Tibial nerve (tissue), 4 donors: ENCODE data around the gene ING4. TPM values are rescaled to one million over a fixed set of nuclear protein-coding genes. Genes with fewer than 3 reads are reported as not detected.

Source experiments
- DNase-seq, 2 donors: peaks; one replicate each; pipeline ENCODE4 v3.0.0-alpha.2; 2019; ENCODE audit warnings: low spot score in 2 of 2
- H3K27ac ChIP-seq, 4 donors: fragments of 200-600 bp; sonication (generic) in 3 of 4; one replicate each; pipeline ENCODE4 v1.5.1; 2017 to 2019; ENCODE audit warnings: mild to moderate bottlenecking in 1 of 4
- H3K27me3 ChIP-seq, 2 donors: fragments of 200-600 bp; sonication (generic) in 1 of 2; one replicate each; pipeline versions ENCODE4 v1.5.1 to v1.6.0; 2017 to 2019
- H3K36me3 ChIP-seq, 3 donors: fragments of 200-600 bp; sonication (generic); one replicate each; pipeline ENCODE4 v1.5.1; 2018 to 2019
- H3K4me1 ChIP-seq, 4 donors: fragments of 200-600 bp; sonication (generic) in 3 of 4; one replicate each; pipeline ENCODE4 v1.5.1; 2017 to 2019
- H3K4me3 ChIP-seq, 4 donors: fragments of 200-600 bp; sonication (generic) in 3 of 4; one replicate each; pipeline ENCODE4 v1.5.1; 2017 to 2019; ENCODE audit warnings: mild to moderate bottlenecking in 1 of 4, moderate library complexity in 1 of 4
- H3K9me3 ChIP-seq, 4 donors: fragments of 200-600 bp; sonication (generic) in 3 of 4; one replicate each; pipeline ENCODE4 v1.5.1; 2017 to 2019
- CTCF ChIP-seq, 5 experiments: fragments of 200-600 bp in 3 of 5; fragments of 450-650 bp in 2 of 5; sonication (generic) in 3 of 5; IDR thresholded peaks; one replicate each; pipeline ENCODE4 v1.5.1; 2016 to 2019; ENCODE audit warnings: antibody characterized with exemption in 5 of 5, mild to moderate bottlenecking in 3 of 5, moderate library complexity in 2 of 5
- EP300 ChIP-seq, 2 donors: sonication (generic); formaldehyde crosslinking; IDR thresholded peaks; one replicate each; pipeline ENCODE4 v1.6.1; 2017; ENCODE audit warnings: antibody characterized with exemption in 2 of 2, mild to moderate bottlenecking in 1 of 2
- POLR2A ChIP-seq, 2 donors: fragments of 450-650 bp; IDR thresholded peaks; one replicate each; pipeline ENCODE4 v1.6.1; 2017; ENCODE audit warnings: antibody characterized with exemption in 2 of 2, mild to moderate bottlenecking in 2 of 2, moderate library complexity in 2 of 2
- WGBS, 2 donors: methylation state at CpG; one replicate each; pipeline ENCODE4 v1.1.5; 2018; 5-methylcytosine and 5-hydroxymethylcytosine counted together
- total RNA-seq, 4 donors: library from RNA; depleted of rRNA; stranded (reverse); fragments of >200 nt; gene quantifications; one replicate each; pipeline ENCODE4 v1.1.0, GENCODE V29; 2016

The ING4 gene
- total RNA-seq, 4 donors from 2014 or later: 32.6 to 52.5 (median 45.3) TPM

GRCh38 chr12:6650832-6651231 is 12.1 kb downstream of the ING4 start:
- TF ChIP-seq CTCF (IDR thresholded peaks at IDR 0.05): no peak
- no peak for TF ChIP-seq POLR2A (IDR thresholded peaks at IDR 0.05)
- TF ChIP-seq EP300 (IDR thresholded peaks at IDR 0.05): no peak
- 86 to 88% methylated on average over 8 of the region's 8 CpGs for WGBS, 2 donors
- DNase-seq: no peak
- Histone ChIP-seq H3K4me1 (peaks cover 0 to 12% (median 4%) of the 10 kb centered on the region in 4 donors), H3K9me3 (no peaks in the 10 kb centered on the region), H3K27ac (no peak overlapping the region), H3K36me3 (peaks cover 0 to 83% (median 13%) of the 10 kb centered on the region in 3 donors), H3K27me3 (no peaks in the 10 kb centered on the region), H3K4me3 (no peak overlapping the region)

GRCh38 chr12:6647083-6647604 is 15.8 kb downstream of the ING4 start, which contains the start of gene ACRBP:
ACRBP (minus strand) TSS chr12:6647432; CDS start chr12:6647366, 66 bp downstream.
- peak within 1 kb of the TSS in 3 of 4 donors; percentile 26 to 67 (median 65) for H3K27ac ChIP-seq
- H3K9me3 ChIP-seq: no peaks in the 10 kb centered on the region
- H3K4me3 ChIP-seq: peak within 1 kb of the TSS; percentile 5 to 53 (median 33)
- peaks cover 0 to 46% (median 4%) of the 10 kb centered on the region in 3 donors for H3K36me3 ChIP-seq
- peak; percentile 56 to 58 for DNase-seq
- 5 to 7% methylated on average over 29 to 38 of the region's 38 CpGs for WGBS, 2 donors
- peaks cover 0 to 19% (median 4%) of the 10 kb centered on the region in 4 donors for H3K4me1 ChIP-seq
- H3K27me3 ChIP-seq: no peaks in the 10 kb centered on the region
- TF ChIP-seq POLR2A (IDR thresholded peaks at IDR 0.05): peak in 1 of 2 donors; percentile 48
- TF ChIP-seq CTCF (IDR thresholded peaks at IDR 0.05): no peak
- peak in 1 of 2 donors; percentile 32 for TF ChIP-seq EP300 (IDR thresholded peaks at IDR 0.05)

- peak overlapping the region; percentile 5 to 53 (median 33) for H3K4me3 ChIP-seq
- TF ChIP-seq EP300 (IDR thresholded peaks at IDR 0.05) (no peak), CTCF (IDR thresholded peaks at IDR 0.05) (no peak), POLR2A (IDR thresholded peaks at IDR 0.05) (no peak)
- peaks cover 0 to 19% (median 4%) of the 10 kb centered on the region in 4 donors for H3K4me1 ChIP-seq
- no peak for DNase-seq
- H3K9me3 ChIP-seq: no peaks in the 10 kb centered on the region
- H3K27me3 ChIP-seq: no peaks in the 10 kb centered on the region
- peaks cover 0 to 39% (median 0%) of the 10 kb centered on the region in 3 donors for H3K36me3 ChIP-seq
- WGBS, 2 donors: 57 to 75% methylated on average over 27 to 28 of the region's 28 CpGs
- peak overlapping the region in 3 of 4 donors; percentile 26 to 67 (median 65) for H3K27ac ChIP-seq
These were observed 16.4 kb downstream of the ING4 start for GRCh38 chr12:6646276-6647082.

DNA sequence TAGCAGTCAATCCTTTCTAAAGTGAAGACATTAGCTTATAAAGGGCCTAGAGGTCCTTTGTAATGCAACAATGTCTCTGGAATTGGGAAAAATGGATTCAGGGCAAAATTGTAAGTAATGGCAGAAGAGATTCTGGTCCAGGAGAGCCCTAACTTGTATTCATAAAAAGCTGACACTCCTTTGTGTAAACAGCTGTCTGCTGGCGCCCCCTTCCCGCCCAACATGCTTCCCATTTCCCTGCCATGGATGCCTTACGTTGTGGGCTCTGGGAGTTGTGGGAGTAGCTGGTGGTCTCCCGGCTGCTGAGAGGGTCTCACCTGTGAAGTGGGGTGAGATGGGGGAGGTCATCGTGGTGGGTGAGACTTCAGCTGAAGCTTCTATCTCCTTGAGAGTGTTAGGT is 18.0 kb downstream of the ING4 start:
- H3K9me3 ChIP-seq: no peaks in the 10 kb centered on the region
- 17 to 19% methylated on average over 5 of the region's 5 CpGs for WGBS, 2 donors
- no peak overlapping the region for H3K4me3 ChIP-seq
- DNase-seq: peak; percentile 28 to 46
- H3K27ac ChIP-seq: peak overlapping the region in 1 of 4 donors; percentile 42
- no peaks in the 10 kb centered on the region for H3K27me3 ChIP-seq
- H3K4me1 ChIP-seq: peaks cover 0 to 19% (median 4%) of the 10 kb centered on the region in 4 donors
- peaks cover 0 to 24% (median 0%) of the 10 kb centered on the region in 3 donors for H3K36me3 ChIP-seq
- TF ChIP-seq POLR2A (IDR thresholded peaks at IDR 0.05) (no peak), CTCF (IDR thresholded peaks at IDR 0.05) (peak in 4 of 5 experiments; percentile 12 to 54 (median 30)), EP300 (IDR thresholded peaks at IDR 0.05) (no peak)

- H3K36me3 ChIP-seq: peaks cover 0 to 17% (median 0%) of the 10 kb centered on the region in 3 donors
- no peak for TF ChIP-seq POLR2A (IDR thresholded peaks at IDR 0.05)
- TF ChIP-seq CTCF (IDR thresholded peaks at IDR 0.05): no peak
- TF ChIP-seq EP300 (IDR thresholded peaks at IDR 0.05): peak in 1 of 2 donors; percentile 37
- no peak overlapping the region for H3K4me3 ChIP-seq
- H3K27ac ChIP-seq: peak overlapping the region in 1 of 4 donors; percentile 42
- H3K4me1 ChIP-seq: peaks cover 0 to 19% (median 4%) of the 10 kb centered on the region in 4 donors
- H3K9me3 ChIP-seq: no peaks in the 10 kb centered on the region
- H3K27me3 ChIP-seq: no peaks in the 10 kb centered on the region
- WGBS, 2 donors: 61 to 70% methylated on average over 6 of the region's 6 CpGs
- no peak for DNase-seq
These were observed 18.7 kb downstream of the ING4 start for GRCh38 chr12:6644257-6644596.
